OCI-LY3 (cell line): ENCODE results near the gene MINK1.
"Not testable (repeated sequence)": the region's sequence is repeated elsewhere in the genome, so short reads cannot be mapped to it uniquely, and the experiment has no call there.

Experiments
- H2AFZ ChIP-seq: fragments of 200-600, 300-600 bp; shearing (Covaris generic); 2 replicates; pipeline ENCODE4 v1.6.0; 2014; ENCODE audit warnings: antibody characterized with exemption, low read depth, low read length
- H3K27ac ChIP-seq: fragments of 200-600, 300-600 bp; sonication (generic); 2 replicates; pipeline ENCODE4 v1.5.1; 2014; ENCODE audit warnings: mild to moderate bottlenecking, low read length, moderate library complexity, mixed read lengths
- H3K27me3 ChIP-seq: fragments of 200-600, 300-600 bp; sonication (generic); 2 replicates; pipeline ENCODE4 v1.6.1; 2014; ENCODE audit warnings: low read depth, low read length, mixed read lengths
- H3K36me3 ChIP-seq: fragments of 200-600, 300-600 bp; sonication (generic); replicated peaks from 2 replicates; pipeline ENCODE3; 2014; ENCODE audit warnings: low read depth, low read length, mixed read lengths
- H3K4me1 ChIP-seq: fragments of 300-600, 200-600 bp; sonication (generic); 2 replicates; pipeline ENCODE4 v1.6.1; 2014; ENCODE audit warnings: low read length, mixed read lengths
- H3K4me2 ChIP-seq: fragments of 200-600, 300-600 bp; sonication (generic); 2 replicates; pipeline ENCODE4 v1.6.1; 2014; ENCODE audit warnings: low read length, mixed read lengths
- H3K4me3 ChIP-seq: fragments of 300-600, 200-600 bp; sonication (generic); 2 replicates; pipeline ENCODE4 v1.5.1; 2014; ENCODE audit warnings: antibody characterized with exemption, mild to moderate bottlenecking, low read length, moderate library complexity
- H3K79me2 ChIP-seq: fragments of 300-600, 200-600 bp; shearing (Covaris generic); 2 replicates; pipeline ENCODE4 v1.6.1; 2014; ENCODE audit warnings: mild to moderate bottlenecking, low read length, mixed read lengths
- H3K9ac ChIP-seq: fragments of 300-600, 200-600 bp; shearing (Covaris generic); 2 replicates; pipeline ENCODE4 v1.6.0; 2014; ENCODE audit warnings: mild to moderate bottlenecking, low read length, moderate library complexity
- H3K9me3 ChIP-seq: fragments of 200-600, 300-600 bp; shearing (Covaris generic); 2 replicates; pipeline ENCODE4 v1.6.1; 2014; ENCODE audit warnings: low read length, mixed read lengths; ENCODE audit not compliant: insufficient read depth
- H4K20me1 ChIP-seq: fragments of 200-600, 300-600 bp; sonication (generic); 2 replicates; pipeline ENCODE4 v1.6.1; 2016; ENCODE audit warnings: low read length, mixed read lengths; ENCODE audit not compliant: insufficient read depth
- EZH2phosphoT487 ChIP-seq: fragments of 200-600 bp; shearing (Covaris generic); IDR thresholded peaks from 2 replicates; pipeline ENCODE4 v1.6.1; 2018; ENCODE audit warnings: antibody characterized with exemption, mixed run types, low read depth
- TF ChIP-seq, protein P1 (sequence below): fragments of 200-600, 300-600 bp; sonication (generic); IDR thresholded peaks from 2 replicates; pipeline ENCODE4 v1.5.1; 2014; ENCODE audit warnings: antibody characterized with exemption, low read length, low read depth

MINK1 gene

GRCh38 chr17:4863321-4863720 lies 30.2 kb downstream of the MINK1 start:
- H3K4me2 ChIP-seq = no peak overlapping the region
- H2AFZ ChIP-seq = no peak overlapping the region
- H3K9me3 ChIP-seq = no peaks in the 10 kb centered on the region
- H3K79me2 ChIP-seq = no peaks in the 10 kb centered on the region
- H4K20me1 ChIP-seq = no peaks in the 10 kb centered on the region
- H3K4me1 ChIP-seq = peaks cover 2% of the 10 kb centered on the region; the same call in 1 of the 2 replicates
- no peak overlapping the region for H3K27ac ChIP-seq
- H3K9ac ChIP-seq = no peak overlapping the region
- TF ChIP-seq EZH2phosphoT487 = no peak
- TF ChIP-seq, protein P1, sequence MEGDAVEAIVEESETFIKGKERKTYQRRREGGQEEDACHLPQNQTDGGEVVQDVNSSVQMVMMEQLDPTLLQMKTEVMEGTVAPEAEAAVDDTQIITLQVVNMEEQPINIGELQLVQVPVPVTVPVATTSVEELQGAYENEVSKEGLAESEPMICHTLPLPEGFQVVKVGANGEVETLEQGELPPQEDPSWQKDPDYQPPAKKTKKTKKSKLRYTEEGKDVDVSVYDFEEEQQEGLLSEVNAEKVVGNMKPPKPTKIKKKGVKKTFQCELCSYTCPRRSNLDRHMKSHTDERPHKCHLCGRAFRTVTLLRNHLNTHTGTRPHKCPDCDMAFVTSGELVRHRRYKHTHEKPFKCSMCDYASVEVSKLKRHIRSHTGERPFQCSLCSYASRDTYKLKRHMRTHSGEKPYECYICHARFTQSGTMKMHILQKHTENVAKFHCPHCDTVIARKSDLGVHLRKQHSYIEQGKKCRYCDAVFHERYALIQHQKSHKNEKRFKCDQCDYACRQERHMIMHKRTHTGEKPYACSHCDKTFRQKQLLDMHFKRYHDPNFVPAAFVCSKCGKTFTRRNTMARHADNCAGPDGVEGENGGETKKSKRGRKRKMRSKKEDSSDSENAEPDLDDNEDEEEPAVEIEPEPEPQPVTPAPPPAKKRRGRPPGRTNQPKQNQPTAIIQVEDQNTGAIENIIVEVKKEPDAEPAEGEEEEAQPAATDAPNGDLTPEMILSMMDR = no peak
- H3K36me3 ChIP-seq = no peaks in the 10 kb centered on the region
- H3K4me3 ChIP-seq = no peak overlapping the region
- no peaks in the 10 kb centered on the region for H3K27me3 ChIP-seq

DNA sequence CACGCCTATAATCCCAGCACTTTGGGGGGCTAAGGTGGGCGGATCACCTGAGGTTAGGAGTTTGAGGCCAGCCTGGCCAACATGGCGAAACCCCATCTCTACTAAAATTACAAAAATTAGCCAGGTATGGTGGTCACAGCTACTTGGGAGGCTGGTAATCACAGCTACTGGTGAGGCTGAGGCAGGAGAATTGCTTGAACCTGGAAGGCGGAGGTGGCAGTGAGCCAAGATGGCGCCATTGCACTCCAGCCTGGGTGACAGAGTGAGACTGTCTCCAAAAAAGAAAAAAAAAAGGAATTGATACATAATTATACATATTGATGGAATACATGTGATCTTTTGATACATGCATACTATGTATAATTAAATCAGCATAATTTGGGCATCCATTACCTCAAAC lies 34.4 kb downstream of the MINK1 start:
- H3K4me3 ChIP-seq, H2AFZ ChIP-seq, H3K9ac ChIP-seq, H3K27ac ChIP-seq, H3K27me3 ChIP-seq, H3K4me1 ChIP-seq, H3K36me3 ChIP-seq, H3K79me2 ChIP-seq, H3K4me2 ChIP-seq, H3K9me3 ChIP-seq, H4K20me1 ChIP-seq: not testable (repeated sequence)

DNA sequence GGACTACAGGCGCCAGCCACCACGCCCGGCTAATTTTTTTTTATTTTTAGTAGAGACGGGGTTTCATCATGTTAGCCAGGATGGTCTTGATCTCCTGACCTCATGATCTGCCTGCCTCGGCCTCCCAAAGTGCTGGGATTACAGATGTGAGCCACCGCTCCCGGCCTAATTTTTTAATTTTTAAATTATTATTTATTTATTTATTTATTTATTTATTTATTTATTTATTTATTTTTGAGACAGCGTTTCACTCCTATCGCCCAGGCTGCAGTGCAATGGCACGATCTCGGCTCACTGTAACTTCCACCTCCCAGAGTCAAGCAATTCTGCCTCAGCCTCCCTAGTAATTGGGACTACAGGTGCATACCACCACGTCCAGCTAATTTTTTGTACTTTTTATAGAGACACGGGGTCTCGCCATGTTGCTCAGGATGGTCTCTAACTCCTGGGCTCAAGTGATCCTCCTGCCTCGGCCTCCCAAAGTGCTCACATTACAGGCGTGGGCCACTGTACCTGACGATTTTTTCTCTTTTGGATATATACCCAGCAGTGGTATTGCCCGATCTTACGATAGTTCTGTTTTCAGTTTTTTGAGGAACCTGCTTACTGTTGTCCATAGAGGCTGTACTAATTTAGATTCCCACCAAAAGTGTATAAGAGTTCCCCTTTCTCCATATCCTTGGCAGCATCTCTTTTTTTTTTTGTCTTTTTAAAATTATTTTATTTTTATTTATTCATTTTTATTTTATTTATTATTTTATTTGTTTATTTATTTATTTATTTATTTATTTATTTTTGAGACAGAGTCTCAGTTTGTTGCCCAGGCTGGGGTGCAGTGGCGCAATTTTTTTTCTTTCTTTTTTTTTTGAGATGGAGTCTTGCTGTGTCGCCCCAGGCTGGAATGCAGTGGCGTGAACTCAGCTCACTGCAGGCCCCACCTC lies 36.2 kb downstream of the MINK1 start:
- H3K79me2 ChIP-seq, H3K4me1 ChIP-seq, H3K36me3 ChIP-seq, H3K27me3 ChIP-seq, H3K27ac ChIP-seq, H3K4me2 ChIP-seq, H3K9me3 ChIP-seq, H3K9ac ChIP-seq, H4K20me1 ChIP-seq, H2AFZ ChIP-seq, H3K4me3 ChIP-seq: not testable (repeated sequence)

GRCh38 chr17:4870855-4871254 lies 37.7 kb downstream of the MINK1 start:
- Histone ChIP-seq H3K27ac (no peak overlapping the region), H3K79me2 (no peaks in the 10 kb centered on the region), H3K9me3 (no peaks in the 10 kb centered on the region), H3K27me3 (no peaks in the 10 kb centered on the region), H4K20me1 (no peaks in the 10 kb centered on the region), H3K4me3 (no peak overlapping the region), H2AFZ (no peak overlapping the region), H3K9ac (no peak overlapping the region), H3K4me2 (no peak overlapping the region), H3K4me1 (no peaks in the 10 kb centered on the region), H3K36me3 (no peaks in the 10 kb centered on the region)
- TF ChIP-seq, protein P1 = no peak
- TF ChIP-seq EZH2phosphoT487 = no peak

DNA sequence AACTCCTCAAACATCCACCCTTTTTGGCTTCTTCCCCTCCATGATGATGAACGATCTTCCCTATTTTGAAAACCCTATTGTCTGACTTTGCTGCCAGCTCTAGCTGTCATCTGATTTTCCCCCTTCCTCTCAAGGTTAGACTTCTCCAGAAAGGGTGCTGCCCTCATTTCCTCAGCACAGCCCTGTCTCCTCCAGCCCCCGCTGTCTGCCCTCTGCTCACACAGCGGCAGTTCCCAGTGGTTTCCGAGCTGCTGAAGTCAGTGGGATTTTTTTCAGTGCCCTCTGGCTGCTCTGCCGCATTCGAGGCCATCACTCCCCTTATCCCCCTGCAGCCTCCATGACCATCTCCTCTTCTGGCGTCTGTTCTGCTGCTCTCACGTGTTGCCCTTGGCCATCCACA lies 39.6 kb downstream of the MINK1 start:
- Histone ChIP-seq H3K9me3 (no peaks in the 10 kb centered on the region), H3K4me1 (peaks cover 16% of the 10 kb centered on the region), H3K4me2 (no peak overlapping the region), H3K36me3 (no peaks in the 10 kb centered on the region), H2AFZ (no peak overlapping the region), H3K27me3 (no peaks in the 10 kb centered on the region), H3K79me2 (no peaks in the 10 kb centered on the region), H3K4me3 (no peak overlapping the region), H3K9ac (no peak overlapping the region), H4K20me1 (no peaks in the 10 kb centered on the region), H3K27ac (no peak overlapping the region)
- no peak for TF ChIP-seq EZH2phosphoT487
- TF ChIP-seq, protein P1 = no peak
